ENCODE results near the gene PITRM1. TPM values are rescaled to one million over a fixed set of nuclear protein-coding genes. Genes with fewer than 3 reads are reported as not detected.
"Not testable (repeated sequence)": the region's sequence is repeated elsewhere in the genome, so short reads cannot be mapped to it uniquely, and the experiment has no call there.

Gene PITRM1
- total RNA-seq, 4 donors from 2014 or later: 45.5 to 62.8 (median 52.2) TPM

DNA sequence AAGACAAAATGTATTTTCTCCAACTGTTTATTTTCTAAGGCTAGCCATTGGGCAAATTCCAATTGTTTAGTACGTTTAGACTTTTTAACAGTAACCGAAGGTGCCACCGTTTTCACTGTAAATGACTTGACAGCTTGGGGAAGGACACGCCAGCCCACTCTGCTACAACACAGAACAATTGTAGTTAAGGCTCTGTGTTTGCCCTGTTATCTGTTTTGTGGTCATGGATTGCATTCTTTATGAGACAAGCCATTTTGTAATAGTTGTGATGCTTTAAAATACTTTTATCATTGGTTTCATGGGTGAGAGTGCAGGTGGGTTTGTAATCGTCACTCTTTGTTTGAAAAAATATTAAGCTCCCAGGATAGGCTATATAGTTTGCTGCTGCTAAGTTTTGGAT is 6.6 kb upstream of the PITRM1 start:
- DNase-seq (ENCODE audit: low spot score in 2 of 2): no peak
- intact Hi-C loops (cut with DNase I; ENCODE audit: low total_unique reads): no loop called here
- H3K4me3 ChIP-seq (ENCODE audit: low read depth, poor library complexity, severe bottlenecking): no peak overlapping the region
- TF ChIP-seq POLR2A (IDR thresholded peaks at IDR 0.05): no peak
- TF ChIP-seq, protein P1, sequence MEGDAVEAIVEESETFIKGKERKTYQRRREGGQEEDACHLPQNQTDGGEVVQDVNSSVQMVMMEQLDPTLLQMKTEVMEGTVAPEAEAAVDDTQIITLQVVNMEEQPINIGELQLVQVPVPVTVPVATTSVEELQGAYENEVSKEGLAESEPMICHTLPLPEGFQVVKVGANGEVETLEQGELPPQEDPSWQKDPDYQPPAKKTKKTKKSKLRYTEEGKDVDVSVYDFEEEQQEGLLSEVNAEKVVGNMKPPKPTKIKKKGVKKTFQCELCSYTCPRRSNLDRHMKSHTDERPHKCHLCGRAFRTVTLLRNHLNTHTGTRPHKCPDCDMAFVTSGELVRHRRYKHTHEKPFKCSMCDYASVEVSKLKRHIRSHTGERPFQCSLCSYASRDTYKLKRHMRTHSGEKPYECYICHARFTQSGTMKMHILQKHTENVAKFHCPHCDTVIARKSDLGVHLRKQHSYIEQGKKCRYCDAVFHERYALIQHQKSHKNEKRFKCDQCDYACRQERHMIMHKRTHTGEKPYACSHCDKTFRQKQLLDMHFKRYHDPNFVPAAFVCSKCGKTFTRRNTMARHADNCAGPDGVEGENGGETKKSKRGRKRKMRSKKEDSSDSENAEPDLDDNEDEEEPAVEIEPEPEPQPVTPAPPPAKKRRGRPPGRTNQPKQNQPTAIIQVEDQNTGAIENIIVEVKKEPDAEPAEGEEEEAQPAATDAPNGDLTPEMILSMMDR (IDR thresholded peaks at IDR 0.05): no peak
- WGBS, 2 donors: 80 to 88% methylated on average over 5 of the region's 5 CpGs

DNA sequence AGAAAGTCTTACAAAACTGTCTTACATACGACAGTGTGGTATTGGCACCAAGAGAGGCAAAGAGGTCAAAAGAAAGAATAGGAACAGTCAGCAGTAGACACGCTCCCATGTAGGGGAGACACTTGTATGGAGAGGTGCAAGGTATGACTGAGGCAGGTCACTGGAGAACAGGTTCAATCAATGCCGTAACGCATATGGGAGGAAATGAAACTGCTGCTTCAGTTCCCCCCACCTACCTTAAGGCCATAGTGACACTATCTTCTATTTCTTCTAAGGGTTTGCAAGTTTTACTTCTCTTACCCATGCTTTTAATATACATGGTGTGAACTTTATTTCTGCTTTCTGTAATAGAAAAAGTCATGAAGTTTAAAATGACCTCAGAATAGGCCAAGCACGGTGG is 5.5 kb upstream of the PITRM1 start:
- DNase-seq (ENCODE audit: low spot score in 2 of 2): no peak
- WGBS, 2 donors: 87 to 91% methylated on average over 5 of the region's 5 CpGs
- H3K4me3 ChIP-seq (ENCODE audit: low read depth, poor library complexity, severe bottlenecking): no peak overlapping the region
- no peak for TF ChIP-seq POLR2A (IDR thresholded peaks at IDR 0.05)
- TF ChIP-seq, protein P1 (IDR thresholded peaks at IDR 0.05): no peak
- intact Hi-C loops (cut with DNase I; ENCODE audit: low total_unique reads): no loop called here

DNA sequence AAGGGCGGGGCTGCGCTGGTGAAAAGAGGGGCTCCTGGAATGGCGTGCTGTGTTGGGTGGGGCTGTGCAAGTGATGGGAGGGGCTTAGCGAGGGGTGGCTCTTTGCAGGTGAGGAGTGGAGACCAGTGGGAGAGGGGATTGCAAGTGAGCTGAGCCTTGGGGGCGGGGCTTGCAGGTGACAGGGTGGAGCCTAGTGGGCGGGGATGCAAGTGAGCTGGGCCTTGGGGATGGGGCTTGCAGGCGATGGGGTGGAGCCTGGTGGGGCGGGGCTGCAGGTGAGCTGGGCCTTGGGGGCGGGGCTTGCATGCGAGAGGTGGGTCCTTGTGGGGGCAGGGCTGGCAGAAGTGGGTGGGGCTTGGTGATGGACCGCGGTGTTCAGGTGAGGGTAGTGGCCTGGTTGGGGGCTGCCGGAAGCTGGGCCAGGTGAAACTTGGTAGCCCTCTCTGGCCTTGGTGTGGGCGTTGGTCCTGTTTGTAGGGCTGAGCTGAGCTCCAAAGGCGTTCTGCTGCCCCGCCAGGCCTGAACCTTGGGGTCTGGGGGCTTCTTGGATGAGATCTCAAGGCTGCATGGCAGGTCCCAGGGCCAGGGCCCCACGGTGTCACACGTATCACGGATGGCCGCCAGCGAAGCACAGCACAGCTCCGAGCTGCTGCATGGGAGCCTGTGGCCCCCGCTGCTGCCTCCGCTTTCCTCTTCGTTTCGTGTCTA is 743 bp upstream of the PITRM1 start:
- DNase-seq (ENCODE audit: low spot score in 2 of 2): peak in 1 of 2 donors; percentile 38
- no peak for TF ChIP-seq POLR2A (IDR thresholded peaks at IDR 0.05)
- TF ChIP-seq, protein P1 (IDR thresholded peaks at IDR 0.05): no peak
- intact Hi-C loops (cut with DNase I; ENCODE audit: low total_unique reads): no loop called here
- H3K4me3 ChIP-seq (ENCODE audit: low read depth, poor library complexity, severe bottlenecking): no peak overlapping the region
- 39 to 49% methylated on average over 23 to 26 of the region's 26 CpGs for WGBS, 2 donors

DNA sequence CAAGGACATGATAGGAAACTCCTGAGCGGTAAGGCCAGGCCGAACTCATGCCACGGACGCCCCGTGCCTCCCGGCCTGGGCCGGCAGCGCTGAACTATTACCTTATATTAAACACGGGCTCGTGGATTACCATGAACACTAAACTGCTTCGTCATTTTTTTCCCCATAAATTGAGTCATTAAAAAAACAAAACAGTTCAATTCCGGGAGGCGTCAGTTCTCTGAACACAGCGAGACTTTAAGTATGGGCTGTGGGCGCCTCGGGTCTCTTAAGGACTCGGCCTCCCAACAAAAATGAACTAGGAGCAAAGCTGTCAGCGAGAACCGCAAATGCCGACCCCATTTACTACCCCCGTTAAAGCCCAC is 519 bp downstream of the PITRM1 start:
- DNase-seq (ENCODE audit: low spot score in 2 of 2): no peak
- WGBS, 2 donors: 0 to 1% methylated on average over 21 of the region's 21 CpGs
- peak overlapping the region; percentile 56 for H3K4me3 ChIP-seq (ENCODE audit: low read depth, poor library complexity, severe bottlenecking)
- intact Hi-C loops (cut with DNase I; ENCODE audit: low total_unique reads): no loop called here
- TF ChIP-seq POLR2A (IDR thresholded peaks at IDR 0.05): no peak
- TF ChIP-seq, protein P1 (IDR thresholded peaks at IDR 0.05): no peak

DNA sequence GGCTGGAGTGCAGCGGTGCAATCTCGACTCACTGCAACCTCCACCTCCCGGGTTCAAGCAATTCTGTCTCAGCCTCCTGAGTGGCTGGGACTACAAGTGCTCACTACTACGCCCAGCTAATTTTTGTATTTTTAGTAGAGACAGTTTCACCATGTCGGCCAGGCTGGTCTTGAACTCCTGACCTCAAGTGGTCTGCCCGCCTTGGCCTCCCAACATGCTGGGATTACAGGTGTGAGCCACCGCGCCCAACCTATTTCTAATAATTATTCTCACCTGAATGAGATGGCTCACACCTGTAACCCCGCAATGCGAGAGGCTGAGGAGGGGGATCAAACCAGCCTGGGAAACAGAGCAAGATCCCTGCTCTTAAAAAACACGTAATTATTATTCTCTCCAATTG is 1.1 kb downstream of the PITRM1 start:
- 89 to 90% methylated on average over 11 of the region's 11 CpGs for WGBS, 2 donors
- peak in 1 of 2 donors; percentile 83 for DNase-seq (ENCODE audit: low spot score in 2 of 2)
- H3K4me3 ChIP-seq (ENCODE audit: low read depth, poor library complexity, severe bottlenecking); intact Hi-C loops (cut with DNase I; ENCODE audit: low total_unique reads): not testable (repeated sequence)

DNA sequence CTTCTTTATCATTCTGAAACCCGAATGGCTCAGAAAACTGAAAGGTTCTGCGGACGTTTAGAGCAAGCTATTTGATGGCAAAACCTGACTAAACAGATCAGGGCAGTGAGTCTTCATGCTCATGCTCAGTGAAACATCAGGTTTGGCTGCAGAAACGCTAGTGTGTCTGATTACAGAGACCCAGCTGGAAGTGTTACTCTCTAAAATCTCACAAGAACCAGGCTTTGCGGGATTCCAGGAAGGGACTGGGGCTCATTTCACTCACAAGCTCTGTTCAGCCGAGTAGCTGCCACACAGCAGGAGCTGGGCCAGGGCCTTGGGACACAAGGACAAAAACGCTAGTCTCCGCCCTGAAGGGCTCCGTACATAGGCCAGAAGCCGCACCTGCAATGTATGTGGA is 2.9 kb downstream of the PITRM1 start:
- 84 to 87% methylated on average over 10 of the region's 10 CpGs for WGBS, 2 donors
- no peak for TF ChIP-seq POLR2A (IDR thresholded peaks at IDR 0.05)
- TF ChIP-seq, protein P1 (IDR thresholded peaks at IDR 0.05): no peak
- intact Hi-C loops (cut with DNase I; ENCODE audit: low total_unique reads): no loop called here

More for the DNA sequence above, 2.9 kb downstream of the PITRM1 start:
- DNase-seq (ENCODE audit: low spot score in 2 of 2): peak in 1 of 2 donors; percentile 65
- H3K4me3 ChIP-seq (ENCODE audit: low read depth, poor library complexity, severe bottlenecking): no peak overlapping the region

All from lower leg skin (tissue), 4 donors.